C4-2B (cell line): ENCODE data around the gene GLB1L2.

Experiments used
- H3K27ac ChIP-seq: fragments of 450-650 bp; 2 replicates; pipeline ENCODE4 v1.5.1; 2017
- ZFX ChIP-seq: fragments of 450-650 bp; IDR thresholded peaks from 2 replicates; pipeline ENCODE4 v1.6.1; 2017
- TF ChIP-seq, protein P1 (sequence below): fragments of 450-650 bp; conservative IDR thresholded peaks from 2 replicates; pipeline ENCODE4 v1.5.1; 2017; ENCODE audit warnings: mild to moderate bottlenecking

GLB1L2 gene

DNA sequence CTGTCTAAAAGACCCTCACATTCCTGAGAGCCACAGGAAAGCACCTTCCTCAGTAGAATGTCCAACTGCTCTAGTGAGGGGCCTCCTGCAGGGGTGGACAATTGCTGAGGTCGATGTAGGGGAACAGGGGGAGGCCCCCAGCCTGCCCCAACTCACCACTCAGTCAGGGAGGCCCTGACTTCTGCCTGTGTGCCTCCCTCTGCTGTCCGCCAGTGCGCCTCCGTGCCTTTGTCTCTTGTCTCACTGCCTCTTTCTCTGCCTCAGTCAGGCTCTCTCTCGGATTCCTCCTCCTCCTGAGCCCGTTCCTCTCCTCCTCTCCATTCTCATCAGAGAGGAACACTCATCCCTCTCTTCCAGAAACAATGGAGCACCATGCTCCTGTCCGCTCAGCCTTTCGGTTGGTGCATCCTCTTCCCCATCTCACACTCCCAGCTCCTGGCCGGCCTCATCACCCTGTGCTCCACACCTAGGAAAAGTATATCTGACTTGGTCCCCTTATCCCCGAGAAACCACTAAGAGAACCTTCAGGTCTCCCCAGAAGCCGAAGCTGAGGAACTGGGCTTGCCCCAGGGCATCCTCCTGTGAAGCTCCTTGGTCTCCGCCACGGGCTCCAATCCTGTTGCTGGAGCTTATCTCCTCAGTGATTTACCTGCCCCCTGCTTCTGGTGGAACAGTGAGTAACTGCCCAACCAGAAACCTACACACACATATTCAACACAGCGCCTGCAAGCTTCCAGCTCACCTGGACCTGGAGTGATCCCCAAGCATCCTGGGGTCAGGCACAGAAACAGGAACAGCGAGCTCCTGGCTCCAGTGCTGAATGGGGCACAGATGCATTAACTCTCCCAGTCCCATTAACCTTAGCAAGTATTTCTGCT is 78.0 kb downstream of the GLB1L2 start:
- TF ChIP-seq, protein P1, sequence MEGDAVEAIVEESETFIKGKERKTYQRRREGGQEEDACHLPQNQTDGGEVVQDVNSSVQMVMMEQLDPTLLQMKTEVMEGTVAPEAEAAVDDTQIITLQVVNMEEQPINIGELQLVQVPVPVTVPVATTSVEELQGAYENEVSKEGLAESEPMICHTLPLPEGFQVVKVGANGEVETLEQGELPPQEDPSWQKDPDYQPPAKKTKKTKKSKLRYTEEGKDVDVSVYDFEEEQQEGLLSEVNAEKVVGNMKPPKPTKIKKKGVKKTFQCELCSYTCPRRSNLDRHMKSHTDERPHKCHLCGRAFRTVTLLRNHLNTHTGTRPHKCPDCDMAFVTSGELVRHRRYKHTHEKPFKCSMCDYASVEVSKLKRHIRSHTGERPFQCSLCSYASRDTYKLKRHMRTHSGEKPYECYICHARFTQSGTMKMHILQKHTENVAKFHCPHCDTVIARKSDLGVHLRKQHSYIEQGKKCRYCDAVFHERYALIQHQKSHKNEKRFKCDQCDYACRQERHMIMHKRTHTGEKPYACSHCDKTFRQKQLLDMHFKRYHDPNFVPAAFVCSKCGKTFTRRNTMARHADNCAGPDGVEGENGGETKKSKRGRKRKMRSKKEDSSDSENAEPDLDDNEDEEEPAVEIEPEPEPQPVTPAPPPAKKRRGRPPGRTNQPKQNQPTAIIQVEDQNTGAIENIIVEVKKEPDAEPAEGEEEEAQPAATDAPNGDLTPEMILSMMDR = no peak
- TF ChIP-seq ZFX = no peak

DNA sequence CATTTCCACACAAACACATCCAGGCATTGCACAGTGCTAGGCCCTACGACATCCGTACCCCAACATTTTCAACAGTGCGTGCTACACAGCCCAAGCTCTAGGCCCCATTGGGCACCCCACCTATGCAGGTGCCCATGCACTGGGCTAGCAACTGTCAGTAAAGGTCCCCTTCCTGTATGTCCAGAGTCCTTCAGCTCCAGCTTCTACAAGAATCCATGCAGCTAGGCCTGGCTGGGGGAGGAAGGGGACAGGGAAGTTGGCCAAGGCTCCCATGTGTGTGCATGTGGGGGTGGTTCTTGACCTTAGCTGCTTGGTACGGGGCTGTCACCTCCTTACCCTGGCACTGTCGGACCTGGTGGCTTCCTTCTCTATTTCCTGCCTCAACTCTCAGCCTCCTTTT is 79.0 kb downstream of the GLB1L2 start:
- no peak overlapping the region for H3K27ac ChIP-seq
- TF ChIP-seq, protein P1 = no peak
- no peak for TF ChIP-seq ZFX

More for the DNA sequence above, 78.0 kb downstream of the GLB1L2 start:
- no peak overlapping the region for H3K27ac ChIP-seq

DNA sequence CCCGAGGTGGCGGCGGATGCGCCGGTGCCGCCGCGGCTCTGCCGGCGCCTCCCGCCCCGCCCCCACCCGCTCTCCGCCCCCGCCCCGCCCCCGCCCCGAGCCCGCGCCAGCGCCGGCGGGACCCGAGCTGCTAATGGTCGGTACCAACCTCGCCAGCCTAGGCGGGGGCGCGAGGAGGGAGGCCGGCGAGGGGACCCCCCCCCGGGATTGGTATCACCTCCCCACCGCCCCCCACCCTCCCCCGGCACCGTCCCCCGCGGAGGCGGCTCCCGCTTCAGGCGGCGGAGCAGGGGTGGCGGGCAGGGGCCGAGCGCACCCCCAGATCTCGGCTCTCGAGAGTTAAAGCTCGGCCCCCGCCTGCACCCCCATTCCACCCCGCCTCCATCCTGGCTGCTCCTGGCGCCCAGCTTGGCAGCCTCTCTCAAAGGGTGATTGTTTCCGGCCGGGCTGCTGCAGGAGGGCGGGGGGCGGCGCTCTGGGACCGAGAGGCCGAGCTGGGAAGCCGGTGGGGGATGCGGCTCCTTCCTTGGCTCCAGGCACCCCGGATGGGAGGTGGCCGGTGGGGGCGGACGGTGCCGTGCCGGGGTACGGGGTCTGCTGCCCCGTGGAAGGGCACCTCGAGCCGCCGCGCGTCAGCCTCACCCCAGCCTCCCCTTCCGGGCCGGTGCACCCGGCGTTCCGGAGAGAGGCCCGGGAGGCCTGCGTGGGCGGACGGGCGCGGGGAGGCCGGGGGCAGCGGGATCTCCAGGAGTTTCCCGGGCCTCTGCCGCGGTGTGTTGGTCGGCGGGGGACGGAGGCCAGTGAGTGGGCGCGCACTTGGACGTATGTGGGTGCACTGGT is 80.6 kb downstream of the GLB1L2 start, which contains the start of gene B3GAT1:
B3GAT1 (minus strand) TSS at position 40 of the 840 bp plus-strand sequence. CDS start 24,583 bp downstream, outside the sequence.
- TF ChIP-seq ZFX = no peak
- TF ChIP-seq, protein P1 = no peak
- H3K27ac ChIP-seq = no peak within 1 kb of the TSS

DNA sequence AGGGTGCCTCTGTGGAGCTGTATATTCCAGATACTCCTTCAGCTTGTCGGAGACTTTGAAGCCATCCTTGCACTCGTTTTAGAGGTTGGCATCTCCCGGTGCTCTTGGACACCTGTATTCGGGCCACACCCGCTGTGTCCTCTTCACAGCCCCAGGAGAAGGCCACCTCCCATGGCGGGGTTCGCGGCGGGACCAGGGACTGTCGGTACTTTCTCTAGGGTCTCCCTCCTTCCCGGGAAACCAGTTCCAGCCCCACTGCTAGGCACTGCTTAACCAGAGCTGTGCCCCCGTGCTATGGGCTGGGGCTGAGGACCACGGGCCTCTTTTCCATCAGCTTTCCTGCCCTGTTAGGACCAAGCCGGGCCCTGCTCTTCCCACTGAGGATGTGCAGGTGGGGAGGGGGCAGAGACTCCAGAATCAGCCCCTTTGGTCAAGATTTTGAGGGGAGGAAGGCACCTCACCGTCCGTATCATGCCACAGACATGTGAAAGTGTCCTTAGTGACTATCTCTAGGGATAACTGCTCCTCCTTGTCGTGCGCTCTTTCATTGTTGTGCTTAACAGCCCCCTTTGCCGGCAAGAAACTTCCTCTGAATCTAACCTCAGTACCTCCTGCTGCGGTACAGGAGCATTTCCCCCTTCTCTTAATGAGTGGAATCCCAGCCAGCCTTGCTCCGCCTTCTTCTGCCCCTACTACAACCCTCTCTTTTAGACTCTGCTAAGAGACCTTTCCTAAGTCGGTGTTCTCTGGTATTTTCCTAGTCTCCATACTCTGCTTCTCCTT is 81.4 kb downstream of the GLB1L2 start:
- TF ChIP-seq ZFX = no peak
- TF ChIP-seq, protein P1 = no peak
- no peak overlapping the region for H3K27ac ChIP-seq

DNA sequence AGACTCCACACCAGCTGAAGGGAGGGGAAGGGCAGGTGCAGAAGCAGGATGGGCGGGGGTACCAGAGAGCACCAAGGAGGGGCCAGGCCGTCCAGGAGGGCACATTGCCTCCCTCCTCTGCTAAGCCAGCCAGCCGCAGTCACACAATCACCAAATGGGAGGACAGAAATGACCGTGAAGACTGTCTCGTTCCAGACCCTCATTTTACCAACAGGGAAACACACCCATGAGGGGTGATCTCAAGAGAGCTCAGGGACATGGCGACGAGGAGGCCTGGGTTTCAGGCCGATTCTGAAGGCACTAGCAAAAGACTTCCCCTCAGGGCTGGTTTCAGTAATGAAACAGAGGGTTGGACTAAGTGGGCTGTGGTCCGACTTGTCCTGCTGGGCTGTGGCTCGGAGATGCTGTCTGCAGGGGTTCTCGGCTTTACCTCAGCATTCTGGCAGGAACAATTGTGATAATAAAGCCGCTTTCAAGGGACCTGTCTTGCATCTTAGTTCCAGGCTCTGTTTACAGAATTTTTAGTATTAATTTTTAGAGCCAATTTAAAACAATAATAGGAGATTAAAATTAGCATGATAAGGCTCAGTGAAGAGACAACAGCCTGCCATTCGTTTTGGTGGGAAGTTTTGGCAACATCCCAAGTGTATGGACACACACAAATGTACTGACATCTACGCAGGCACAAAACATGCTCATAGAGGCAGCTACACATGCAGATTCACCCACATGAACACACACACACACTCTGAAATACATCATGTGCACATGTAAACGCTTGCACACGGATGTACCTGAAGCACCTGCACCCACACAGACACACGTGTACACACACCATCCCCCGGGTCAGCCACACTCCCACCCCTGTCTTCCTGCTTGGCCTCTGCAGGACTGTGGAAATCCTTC is 82.3 kb downstream of the GLB1L2 start:
- TF ChIP-seq, protein P1 = no peak
- no peak for TF ChIP-seq ZFX
- H3K27ac ChIP-seq = no peak overlapping the region
